SU-DHL-6 (cell line): ENCODE data around the gene AGBL3.

Experiments used
- H2AFZ ChIP-seq: fragments of 200-600 bp; sonication (generic); 2 replicates; pipeline ENCODE4 v1.6.1; 2014; ENCODE audit warnings: low read depth, mild to moderate bottlenecking, moderate library complexity, mixed read lengths, antibody characterized with exemption, low read length; ENCODE audit not compliant: severe bottlenecking
- H3F3A ChIP-seq: fragments of 200-600 bp; shearing (Covaris generic); 2 replicates; pipeline ENCODE4 v1.6.0; 2016; ENCODE audit warnings: antibody characterized with exemption, mild to moderate bottlenecking; ENCODE audit not compliant: insufficient read depth
- H3K27ac ChIP-seq: fragments of 200-600 bp; sonication (generic); 2 replicates; pipeline ENCODE4 v1.5.1; 2016; ENCODE audit warnings: low read depth, mild to moderate bottlenecking, low read length, moderate library complexity, mixed read lengths
- H3K27me3 ChIP-seq: fragments of 200-600 bp; sonication (generic), shearing (Covaris generic); 2 replicates; pipeline ENCODE4 v1.6.0; 2014; ENCODE audit warnings: mild to moderate bottlenecking, low read length
- H3K36me3 ChIP-seq: fragments of 200-600 bp; sonication (generic); 2 replicates; pipeline ENCODE4 v1.6.1; 2014; ENCODE audit warnings: mild to moderate bottlenecking, low read length, mixed read lengths
- H3K4me2 ChIP-seq: fragments of 300-600, 200-600 bp; shearing (Covaris generic), sonication (generic); 2 replicates; pipeline ENCODE4 v1.6.0; 2014; ENCODE audit warnings: low read length, low read depth, mild to moderate bottlenecking; ENCODE audit not compliant: poor library complexity, severe bottlenecking
- H3K4me3 ChIP-seq: fragments of 200-600 bp; sonication (generic); 2 replicates; pipeline ENCODE4 v1.5.1; 2014; ENCODE audit warnings: antibody characterized with exemption, low read length, mild to moderate bottlenecking, mixed read lengths; ENCODE audit not compliant: insufficient read depth, poor library complexity, severe bottlenecking
- H3K79me2 ChIP-seq: fragments of 200-600 bp; sonication (generic); 2 replicates; pipeline ENCODE4 v1.6.1; 2014; ENCODE audit warnings: mild to moderate bottlenecking, low read length, moderate library complexity; ENCODE audit not compliant: insufficient read depth
- H3K9ac ChIP-seq: fragments of 200-600 bp; sonication (generic); 2 replicates; pipeline ENCODE4 v1.7.0; 2014; ENCODE audit warnings: mild to moderate bottlenecking, low read length
- H3K9me2 ChIP-seq: fragments of 200-600 bp; sonication (generic); replicated peaks from 2 replicates; pipeline ENCODE4 v1.6.1; 2014; ENCODE audit warnings: low read length; ENCODE audit not compliant: insufficient read depth
- H3K9me3 ChIP-seq: fragments of 200-600 bp; sonication (generic); 2 replicates; pipeline ENCODE4 v1.6.1; 2014; ENCODE audit warnings: low read length, mixed read lengths; ENCODE audit not compliant: insufficient read depth
- H4K20me1 ChIP-seq: fragments of 200-600 bp; sonication (generic); 2 replicates; pipeline ENCODE4 v1.6.1; 2014; ENCODE audit warnings: low read depth, mild to moderate bottlenecking, antibody characterized with exemption, low read length, moderate library complexity, mixed read lengths
- EZH2phosphoT487 ChIP-seq: fragments of 200-600 bp; sonication (generic), shearing (Covaris generic); conservative IDR thresholded peaks from 2 replicates; pipeline ENCODE4 v1.6.1; 2018; ENCODE audit warnings: mild to moderate bottlenecking, antibody characterized with exemption, low read length, moderate library complexity, mixed read lengths
- TF ChIP-seq, protein P1 (sequence below): fragments of 200-600 bp; sonication (generic); IDR thresholded peaks from one replicate; pipeline ENCODE4 v1.5.1; 2017; ENCODE audit warnings: antibody characterized with exemption, mild to moderate bottlenecking, low read length, moderate library complexity; ENCODE audit not compliant: insufficient read depth, poor library complexity, severe bottlenecking

Gene AGBL3

DNA sequence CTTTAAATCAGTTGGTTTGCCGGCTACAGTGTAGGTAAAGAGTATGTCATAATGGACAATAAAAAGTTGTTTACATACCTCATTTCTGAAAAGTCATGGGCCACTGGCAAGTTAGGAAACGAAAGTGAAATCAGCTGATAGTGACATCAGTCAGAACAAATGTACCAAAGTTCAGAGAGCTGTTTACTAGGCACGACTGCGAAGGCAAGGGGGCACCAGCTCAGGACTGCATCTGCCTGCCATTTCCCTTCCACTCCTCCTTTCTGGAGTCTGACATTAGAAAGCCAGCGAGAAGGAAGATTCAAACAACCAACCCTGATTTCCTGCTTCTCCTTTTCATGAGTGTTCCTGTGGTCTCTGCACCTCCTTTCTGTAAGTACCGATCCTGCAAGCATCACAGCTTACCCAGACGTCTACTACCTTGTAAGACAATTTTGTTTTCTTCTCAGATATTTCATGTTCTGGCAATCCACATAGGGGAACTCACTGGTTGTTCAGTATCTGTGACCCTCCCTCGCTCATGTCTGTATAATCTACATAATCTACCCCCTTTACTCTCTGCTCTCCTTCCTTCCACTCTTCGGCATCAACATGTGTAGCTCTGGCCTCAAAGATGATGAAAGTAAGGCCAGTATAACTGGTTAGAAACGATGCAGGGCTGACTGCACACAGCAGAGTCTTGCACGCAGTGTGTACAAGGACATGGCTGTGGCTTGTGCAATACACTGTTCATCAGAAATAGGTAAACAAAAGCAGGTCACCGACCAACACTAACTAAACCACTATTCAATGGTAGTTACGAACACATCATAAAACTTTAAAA is 161.8 kb downstream of the AGBL3 start, which contains the start of gene TMEM140:
TMEM140 (plus strand) TSS at position 174 of the 823 bp plus-strand sequence. CDS start 16,370 bp downstream, outside the sequence.
- H2AFZ ChIP-seq: peak within 1 kb of the TSS; percentile 49

DNA sequence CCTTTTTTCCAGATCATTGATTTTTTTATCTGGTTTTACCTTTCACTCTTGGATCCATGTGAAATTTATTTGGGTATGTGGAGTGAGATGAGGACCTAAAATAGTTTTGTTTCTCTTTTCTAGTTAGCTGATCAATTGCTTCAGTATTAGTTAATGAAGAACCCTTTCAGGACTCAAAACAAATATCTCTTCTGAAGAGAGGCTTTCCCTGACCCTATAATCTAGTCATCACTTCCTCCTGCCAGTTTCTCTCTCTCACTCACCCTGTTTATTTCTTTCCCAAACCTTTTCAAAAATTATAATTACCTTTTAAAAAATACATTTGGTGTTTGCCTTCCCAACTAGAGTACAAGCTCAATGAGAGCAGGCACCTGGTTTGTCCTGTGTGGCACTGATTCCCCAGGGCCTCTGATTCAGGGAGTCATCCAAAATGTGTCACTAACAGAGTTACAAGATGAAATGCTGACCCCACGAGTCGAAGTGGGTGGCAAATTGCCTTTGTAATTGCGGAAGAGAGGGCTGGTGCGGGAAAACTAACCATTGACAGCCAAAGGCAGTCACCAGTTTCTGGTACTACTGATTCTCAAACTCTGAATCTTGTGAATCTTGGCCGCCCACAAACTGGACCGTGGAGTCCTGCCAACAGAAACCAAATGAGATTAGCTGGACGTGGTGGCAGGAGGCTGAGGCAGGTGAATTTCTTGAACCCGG is 163.9 kb downstream of the AGBL3 start:
- Histone ChIP-seq H3K27ac (no peak overlapping the region), H3K79me2 (no peaks in the 10 kb centered on the region), H3K4me3 (no peak overlapping the region), H4K20me1 (no peaks in the 10 kb centered on the region), H3K9me2 (no peaks in the 10 kb centered on the region), H3K27me3 (no peaks in the 10 kb centered on the region), H3K9ac (no peak overlapping the region), H3K36me3 (no peaks in the 10 kb centered on the region), H3K9me3 (no peaks in the 10 kb centered on the region), H3K4me2 (no peak overlapping the region), H2AFZ (no peak overlapping the region), H3F3A (no peaks in the 10 kb centered on the region)
- TF ChIP-seq, protein P1, sequence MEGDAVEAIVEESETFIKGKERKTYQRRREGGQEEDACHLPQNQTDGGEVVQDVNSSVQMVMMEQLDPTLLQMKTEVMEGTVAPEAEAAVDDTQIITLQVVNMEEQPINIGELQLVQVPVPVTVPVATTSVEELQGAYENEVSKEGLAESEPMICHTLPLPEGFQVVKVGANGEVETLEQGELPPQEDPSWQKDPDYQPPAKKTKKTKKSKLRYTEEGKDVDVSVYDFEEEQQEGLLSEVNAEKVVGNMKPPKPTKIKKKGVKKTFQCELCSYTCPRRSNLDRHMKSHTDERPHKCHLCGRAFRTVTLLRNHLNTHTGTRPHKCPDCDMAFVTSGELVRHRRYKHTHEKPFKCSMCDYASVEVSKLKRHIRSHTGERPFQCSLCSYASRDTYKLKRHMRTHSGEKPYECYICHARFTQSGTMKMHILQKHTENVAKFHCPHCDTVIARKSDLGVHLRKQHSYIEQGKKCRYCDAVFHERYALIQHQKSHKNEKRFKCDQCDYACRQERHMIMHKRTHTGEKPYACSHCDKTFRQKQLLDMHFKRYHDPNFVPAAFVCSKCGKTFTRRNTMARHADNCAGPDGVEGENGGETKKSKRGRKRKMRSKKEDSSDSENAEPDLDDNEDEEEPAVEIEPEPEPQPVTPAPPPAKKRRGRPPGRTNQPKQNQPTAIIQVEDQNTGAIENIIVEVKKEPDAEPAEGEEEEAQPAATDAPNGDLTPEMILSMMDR: no peak
- TF ChIP-seq EZH2phosphoT487: no peak

More for the DNA sequence above, 161.8 kb downstream of the AGBL3 start, which contains the start of gene TMEM140:
- H3K27ac ChIP-seq: no peak within 1 kb of the TSS
- H4K20me1 ChIP-seq: no peaks in the 10 kb centered on the region
- H3K27me3 ChIP-seq: no peaks in the 10 kb centered on the region
- TF ChIP-seq, protein P1: no peak
- no peak for TF ChIP-seq EZH2phosphoT487
- no peaks in the 10 kb centered on the region for H3K36me3 ChIP-seq
- peak within 1 kb of the TSS; percentile 16 for H3K4me3 ChIP-seq
- H3K9me2 ChIP-seq: no peaks in the 10 kb centered on the region
- peak within 1 kb of the TSS; percentile 60 for H3K4me2 ChIP-seq
- H3K9me3 ChIP-seq: no peaks in the 10 kb centered on the region
- no peaks in the 10 kb centered on the region for H3F3A ChIP-seq
- no peaks in the 10 kb centered on the region for H3K79me2 ChIP-seq
- peak within 1 kb of the TSS; percentile 17; the same call in 1 of the 2 replicates for H3K9ac ChIP-seq

DNA sequence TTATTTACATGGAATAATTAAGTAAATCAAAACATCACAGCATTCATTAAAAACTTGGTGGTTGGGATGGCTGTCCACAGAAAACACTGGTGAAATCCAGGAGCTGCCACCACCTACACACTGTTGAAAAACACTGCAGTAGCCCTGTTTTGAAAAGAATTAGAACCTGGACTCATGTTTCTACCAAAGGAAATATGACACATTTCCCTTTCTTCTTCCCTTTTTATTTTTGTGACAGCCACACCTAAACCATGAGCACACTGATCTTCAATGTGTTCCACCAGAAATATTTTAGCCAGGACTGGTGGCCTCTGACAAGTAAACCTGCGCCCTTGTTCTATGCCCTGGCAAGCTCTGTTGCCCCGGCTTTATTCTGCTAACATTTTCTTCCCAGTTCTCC is 164.8 kb downstream of the AGBL3 start:
- no peak overlapping the region for H3K27ac ChIP-seq
- no peaks in the 10 kb centered on the region for H3K9me2 ChIP-seq
- H3K4me2 ChIP-seq: no peak overlapping the region
- no peaks in the 10 kb centered on the region for H3K27me3 ChIP-seq
- no peak overlapping the region for H3K4me3 ChIP-seq
- H3K79me2 ChIP-seq: no peaks in the 10 kb centered on the region
- no peaks in the 10 kb centered on the region for H3K36me3 ChIP-seq
- H3K9ac ChIP-seq: no peak overlapping the region
- H3F3A ChIP-seq: no peaks in the 10 kb centered on the region
- TF ChIP-seq EZH2phosphoT487: no peak
- TF ChIP-seq, protein P1: no peak
- no peaks in the 10 kb centered on the region for H4K20me1 ChIP-seq
- H2AFZ ChIP-seq: no peak overlapping the region
- H3K9me3 ChIP-seq: no peaks in the 10 kb centered on the region
